GM21825 (cell line): Measurements from ENCODE around the gene DCP1B.

Experiments used
- ATAC-seq: cut with Tn5 transposase; IDR thresholded peaks from one replicate; pipeline ENCODE4 v1.9.1; 2021; ENCODE audit warnings: mild to moderate bottlenecking, moderate library complexity; ENCODE audit not compliant: unreplicated experiment

The DCP1B gene

DNA sequence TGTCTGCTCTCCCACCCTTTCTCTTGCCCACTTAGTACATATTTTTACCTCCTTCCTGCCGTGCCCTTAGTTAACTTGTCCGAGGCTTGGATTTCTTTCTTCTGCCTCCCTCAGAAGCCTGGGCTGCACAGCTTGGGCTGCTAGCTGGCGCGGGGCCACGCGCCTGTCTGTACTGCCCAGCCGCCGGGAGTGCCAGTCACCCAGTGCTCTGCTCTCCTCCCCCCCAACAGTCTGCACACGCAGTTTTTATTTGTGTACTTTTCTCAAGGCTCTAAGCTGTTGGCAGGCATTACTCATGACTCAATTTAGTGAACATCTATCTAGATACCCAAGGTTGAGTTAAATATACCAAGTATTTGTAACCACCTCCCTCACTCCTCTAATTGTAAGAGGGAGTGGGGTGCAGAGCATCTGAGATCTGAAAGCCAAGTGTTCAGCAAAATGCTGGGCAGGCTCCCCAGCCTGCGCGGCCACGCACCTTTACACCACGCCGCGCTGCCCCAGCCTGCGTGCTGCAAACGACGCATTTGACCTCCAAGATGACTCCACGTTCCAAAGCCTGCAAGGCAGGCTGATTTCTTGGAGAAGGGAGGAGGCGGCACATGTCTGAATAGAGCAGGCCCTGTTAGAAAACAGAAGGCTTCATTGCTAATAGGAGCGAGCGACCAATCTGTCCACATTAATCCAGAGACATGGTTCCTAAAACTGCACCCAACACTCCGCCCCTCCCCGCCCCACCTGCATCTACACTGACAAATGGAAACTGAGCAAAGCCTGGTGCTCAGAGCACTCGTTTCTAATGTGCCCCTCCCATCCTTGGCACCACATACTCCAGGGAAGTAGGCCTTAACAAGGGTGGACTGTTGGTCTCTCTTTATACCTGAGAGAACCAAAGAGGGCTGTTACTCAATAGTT, 67.6 kb downstream of the DCP1B start:
- no peak for ATAC-seq

DNA sequence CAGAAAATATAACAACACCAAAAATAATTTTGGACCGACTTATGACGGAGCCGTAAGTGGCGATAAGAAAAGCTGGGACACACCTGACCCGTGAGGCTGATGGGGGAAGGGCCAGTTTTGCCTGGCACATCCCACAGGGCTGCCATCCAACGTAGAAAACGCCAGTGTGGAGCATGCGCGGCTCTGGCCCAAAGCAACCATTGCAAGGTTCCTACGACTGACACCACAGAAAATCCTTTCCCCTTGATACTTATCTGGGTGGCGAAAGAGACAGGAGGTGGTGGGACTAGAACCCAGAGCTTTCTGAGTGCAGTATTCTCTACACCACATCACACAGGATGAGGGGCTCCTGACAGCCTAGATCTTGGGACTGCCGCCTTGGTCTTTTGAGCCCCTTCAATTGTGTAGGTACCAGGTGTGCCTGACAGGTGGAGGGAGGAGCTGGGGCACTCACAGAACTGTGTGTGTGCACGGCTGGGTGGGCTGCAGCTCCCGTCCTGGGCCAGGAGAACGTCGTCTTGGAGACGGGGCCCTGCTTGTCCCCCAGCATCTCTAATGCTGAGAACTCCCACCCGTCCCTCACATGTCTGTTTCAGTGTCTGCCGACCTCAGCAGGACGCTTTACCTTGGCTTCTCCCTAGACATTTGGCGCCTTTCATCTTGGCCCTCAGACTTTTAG, 68.4 kb downstream of the DCP1B start:
- no peak for ATAC-seq

DNA sequence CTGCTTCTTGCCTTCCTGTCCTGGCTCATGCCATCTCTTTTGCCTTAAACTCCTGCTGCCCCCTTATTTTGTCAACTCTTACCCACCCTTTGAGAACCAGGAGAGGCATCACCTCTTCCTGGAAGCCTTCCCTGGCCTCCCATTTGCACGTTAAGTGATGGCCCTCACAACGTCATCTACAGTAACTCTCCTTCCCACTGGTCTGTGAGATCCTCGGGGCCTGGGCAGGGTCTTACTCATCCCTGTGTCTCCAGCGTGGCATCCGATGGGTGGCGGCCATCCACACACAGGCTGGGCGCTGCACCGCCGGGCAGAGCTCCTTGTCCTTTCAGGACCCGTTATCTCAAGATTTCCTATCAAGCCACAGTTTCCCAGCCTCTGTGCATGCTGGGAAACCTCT, 69.0 kb downstream of the DCP1B start:
- no peak for ATAC-seq

DNA sequence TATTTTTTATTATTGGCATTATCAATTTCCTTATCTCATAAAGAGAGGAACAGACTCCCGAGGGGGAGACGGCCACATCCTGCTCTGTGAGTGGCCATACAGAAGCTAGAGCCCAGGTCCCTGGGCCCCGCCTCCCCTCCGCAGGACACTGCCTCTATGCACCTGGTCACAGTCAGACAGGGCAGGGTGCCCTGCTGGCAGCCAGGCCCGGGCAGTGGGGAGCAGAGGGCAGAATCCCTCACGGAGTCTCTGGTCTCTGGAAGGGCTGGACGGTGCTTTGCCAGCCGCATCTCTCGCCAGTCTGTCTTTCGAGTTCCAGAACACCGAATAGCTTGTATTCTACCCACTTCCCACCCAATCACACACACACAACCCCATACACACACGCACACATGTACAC, 69.4 kb downstream of the DCP1B start:
- no peak for ATAC-seq

DNA sequence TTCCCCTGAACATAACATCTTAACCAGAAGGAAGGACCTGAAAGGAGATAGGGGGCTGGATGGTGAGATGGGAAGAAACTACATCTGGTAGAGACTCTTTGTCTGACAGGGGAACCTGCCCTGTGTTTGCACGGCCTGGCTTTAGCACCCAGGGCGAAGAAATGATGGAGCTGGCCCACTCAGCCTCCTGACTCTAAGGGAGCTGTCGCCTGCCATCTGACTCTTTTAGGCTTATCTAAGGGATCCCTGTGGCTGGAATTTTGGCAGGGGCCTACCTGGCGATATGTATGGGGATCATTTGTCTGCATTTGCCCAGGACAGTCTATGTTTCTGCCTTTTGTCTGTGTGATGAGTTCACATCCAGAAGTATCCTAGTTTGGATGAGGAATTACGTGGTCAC, 70.2 kb downstream of the DCP1B start:
- ATAC-seq = no peak

DNA sequence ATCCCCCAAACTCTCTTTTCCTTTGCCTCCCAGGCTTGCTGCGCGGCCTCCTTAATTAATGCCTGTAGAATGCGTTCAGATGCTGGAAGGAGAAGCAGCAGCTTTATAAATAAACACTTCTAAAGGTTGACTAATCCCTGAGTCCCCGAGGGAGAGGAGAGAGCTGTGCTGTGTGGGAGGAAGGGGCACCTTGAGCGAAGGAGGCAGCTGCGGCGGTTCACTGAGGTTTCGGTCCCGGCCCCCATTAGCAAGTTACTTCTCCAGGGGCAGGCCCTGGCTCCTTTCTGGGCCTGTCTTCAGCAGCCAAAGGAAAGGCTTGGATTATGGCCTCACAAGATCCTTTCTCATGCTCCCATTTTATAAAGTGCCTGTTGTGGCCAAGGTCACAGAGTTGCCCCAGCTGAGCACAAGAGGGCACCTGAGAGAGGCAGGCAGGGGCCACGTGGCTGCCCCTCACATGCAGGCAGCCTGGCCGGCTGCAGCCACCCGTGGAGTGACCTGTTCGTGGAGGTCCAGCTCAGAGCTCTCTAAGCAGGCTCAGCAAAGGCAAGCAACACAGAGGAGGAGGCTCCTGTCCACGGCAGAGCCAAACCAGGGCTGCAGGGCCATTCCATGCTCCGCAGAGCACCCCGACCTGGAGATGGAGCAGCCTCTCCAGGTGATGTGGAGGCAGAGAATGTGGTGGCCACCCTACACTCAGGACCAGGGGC, 70.8 kb downstream of the DCP1B start:
- ATAC-seq = peak; percentile 66

DNA sequence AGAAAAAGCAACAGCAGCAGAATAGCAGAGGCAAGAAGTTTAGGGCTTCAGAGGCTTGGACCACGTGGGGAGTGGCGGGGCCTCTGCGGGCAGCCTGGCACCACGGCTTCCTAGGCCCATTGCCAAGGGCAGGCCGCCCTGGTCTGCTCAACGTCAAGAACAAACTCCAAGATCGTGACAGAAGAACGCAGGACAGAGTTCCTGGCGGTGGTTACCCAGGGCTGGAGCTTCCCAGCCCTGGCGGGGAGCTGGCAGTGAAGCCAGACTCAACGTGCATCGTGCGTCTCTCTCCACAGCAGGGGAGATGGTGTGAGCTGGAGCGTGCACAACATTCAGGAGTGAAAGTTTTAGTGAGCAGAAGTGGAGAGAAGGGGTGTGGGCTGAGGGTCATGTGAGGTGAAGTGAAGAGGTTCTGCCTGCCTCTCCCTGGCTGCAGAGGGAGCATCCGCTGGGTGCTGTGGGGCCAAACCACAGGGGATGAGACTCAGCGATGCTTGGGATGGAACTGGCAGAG, 71.9 kb downstream of the DCP1B start:
- no peak for ATAC-seq

DNA sequence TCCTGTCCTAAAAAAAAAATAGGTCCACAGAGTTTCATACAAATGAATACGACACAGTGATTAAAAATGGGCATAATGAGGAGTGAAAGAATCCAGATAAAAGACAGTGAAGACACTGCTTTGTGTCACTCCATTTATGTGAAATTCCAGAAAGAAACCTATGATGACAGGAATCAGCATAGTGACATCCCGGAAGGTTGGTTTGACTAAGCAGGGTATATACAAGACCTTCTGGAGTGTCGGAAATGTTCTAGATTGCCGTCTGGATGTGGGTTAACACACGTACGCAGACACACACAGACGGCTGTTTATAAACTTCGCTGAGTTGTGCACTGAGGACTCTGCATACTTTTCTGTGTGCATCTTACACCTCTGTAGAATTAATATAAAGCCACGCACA, 72.6 kb downstream of the DCP1B start:
- ATAC-seq = no peak

DNA sequence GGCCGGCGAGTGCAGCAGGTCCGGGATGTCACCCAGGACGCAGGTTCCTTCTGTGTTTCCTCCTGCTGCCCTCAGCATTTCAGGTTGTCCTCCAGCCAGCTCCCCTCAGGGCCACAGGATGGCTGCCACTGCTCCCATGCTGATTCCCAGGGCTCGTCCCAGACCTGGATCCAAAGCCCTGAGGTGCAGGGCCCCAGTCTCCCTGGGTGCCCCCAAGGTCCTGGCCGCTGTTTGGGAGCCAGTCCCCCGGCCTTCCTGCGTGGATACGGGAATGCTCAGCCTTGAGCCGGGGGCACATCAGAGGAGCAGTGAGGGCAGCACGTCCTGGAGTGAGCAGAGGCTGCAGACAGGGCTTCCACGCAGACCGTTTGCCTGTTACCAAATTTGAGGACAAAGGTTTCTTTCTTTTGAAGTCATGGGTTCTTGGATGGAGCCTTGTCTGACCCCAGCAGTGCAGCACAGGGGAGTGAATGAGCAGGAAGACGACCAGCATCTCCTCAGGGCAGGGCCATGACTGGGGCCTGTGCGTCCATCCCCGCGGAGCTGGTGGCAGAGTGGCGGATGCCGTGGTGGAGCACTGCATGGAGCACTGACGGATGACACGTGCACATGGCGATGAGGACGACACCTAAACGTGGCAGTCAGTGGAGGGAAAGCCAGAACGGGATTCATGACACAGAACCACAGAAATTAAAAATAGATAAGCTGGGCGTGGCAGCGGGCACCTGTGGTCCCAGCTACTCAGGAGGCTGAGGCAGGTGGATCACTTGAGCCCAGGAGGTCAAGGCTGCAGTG, 73.3 kb downstream of the DCP1B start:
- no peak for ATAC-seq

DNA sequence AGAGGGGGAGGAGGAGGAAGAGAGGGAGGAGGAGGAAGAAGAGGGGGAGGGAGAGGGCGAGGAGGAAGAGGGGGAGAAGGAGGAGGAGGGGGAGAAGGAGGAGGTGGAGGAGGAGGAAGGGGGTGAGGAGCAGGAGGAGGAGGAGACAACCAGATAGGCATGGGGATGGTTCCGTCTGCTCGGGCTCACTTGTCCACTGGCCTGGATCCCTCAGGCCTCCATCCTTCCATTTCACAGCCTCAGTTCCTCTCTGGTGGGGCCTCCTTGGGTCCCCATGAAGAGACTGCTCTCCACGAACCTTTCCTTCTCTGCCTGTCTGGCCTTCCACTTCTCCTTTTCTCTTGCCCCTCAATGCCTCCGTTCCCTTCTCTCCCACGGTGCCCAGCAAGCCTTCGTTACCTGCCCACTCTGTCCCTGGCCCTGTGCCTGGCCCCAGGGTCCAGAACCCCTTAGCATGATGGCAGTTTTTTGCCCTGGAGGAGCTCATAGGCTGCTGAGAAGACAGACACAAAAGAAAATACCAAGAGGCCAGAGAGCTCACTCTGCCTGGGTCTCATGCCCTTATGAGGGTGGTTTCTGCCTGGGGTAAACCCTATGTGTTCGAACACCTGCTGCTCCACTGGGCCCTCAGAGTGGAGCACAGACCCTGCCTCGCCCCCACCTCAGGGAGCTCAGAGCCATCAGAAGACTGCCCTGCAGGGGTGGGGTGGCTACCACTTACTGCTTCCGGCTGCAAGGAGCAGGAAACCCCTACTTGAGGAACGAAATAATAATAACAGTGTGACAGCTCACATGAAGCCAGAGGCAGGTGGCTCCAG, 74.1 kb downstream of the DCP1B start:
- no peak for ATAC-seq

DNA sequence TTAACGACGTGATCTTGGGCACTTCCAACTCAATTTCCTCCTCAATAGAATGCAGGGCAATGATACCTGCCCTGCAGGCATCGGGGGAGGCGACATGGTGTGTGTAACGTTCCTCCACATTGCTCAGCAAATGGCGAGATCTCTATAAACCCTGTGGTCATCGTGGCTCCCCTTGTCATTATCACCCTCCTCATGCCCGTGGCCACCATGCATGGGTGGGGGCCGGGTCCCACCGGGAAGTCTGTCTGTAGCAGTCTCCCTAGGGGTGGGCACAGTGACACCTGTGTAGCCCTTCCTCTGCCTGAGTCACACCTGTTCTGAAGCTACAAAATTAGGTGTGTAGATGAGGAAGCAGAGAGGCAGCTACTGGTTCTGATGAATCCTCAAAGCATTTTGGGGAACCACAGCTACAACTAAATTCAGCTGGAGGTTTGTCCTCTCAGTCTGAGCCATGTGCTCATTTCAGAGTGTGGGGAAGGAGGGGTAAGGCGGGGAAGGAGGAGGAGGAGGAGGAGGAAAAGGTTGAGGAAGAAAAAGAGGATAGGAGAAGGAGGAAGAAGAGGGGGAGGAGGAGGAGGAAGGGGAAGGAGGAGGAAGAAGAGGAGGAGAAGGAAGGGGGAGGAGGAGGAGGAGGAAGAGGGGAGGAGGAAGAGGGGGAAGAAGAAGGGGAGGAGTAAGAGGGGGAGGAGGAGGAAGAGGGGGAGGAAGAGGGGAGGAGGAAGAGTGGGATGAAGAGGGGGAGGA, 74.8 kb downstream of the DCP1B start:
- ATAC-seq = no peak

DNA sequence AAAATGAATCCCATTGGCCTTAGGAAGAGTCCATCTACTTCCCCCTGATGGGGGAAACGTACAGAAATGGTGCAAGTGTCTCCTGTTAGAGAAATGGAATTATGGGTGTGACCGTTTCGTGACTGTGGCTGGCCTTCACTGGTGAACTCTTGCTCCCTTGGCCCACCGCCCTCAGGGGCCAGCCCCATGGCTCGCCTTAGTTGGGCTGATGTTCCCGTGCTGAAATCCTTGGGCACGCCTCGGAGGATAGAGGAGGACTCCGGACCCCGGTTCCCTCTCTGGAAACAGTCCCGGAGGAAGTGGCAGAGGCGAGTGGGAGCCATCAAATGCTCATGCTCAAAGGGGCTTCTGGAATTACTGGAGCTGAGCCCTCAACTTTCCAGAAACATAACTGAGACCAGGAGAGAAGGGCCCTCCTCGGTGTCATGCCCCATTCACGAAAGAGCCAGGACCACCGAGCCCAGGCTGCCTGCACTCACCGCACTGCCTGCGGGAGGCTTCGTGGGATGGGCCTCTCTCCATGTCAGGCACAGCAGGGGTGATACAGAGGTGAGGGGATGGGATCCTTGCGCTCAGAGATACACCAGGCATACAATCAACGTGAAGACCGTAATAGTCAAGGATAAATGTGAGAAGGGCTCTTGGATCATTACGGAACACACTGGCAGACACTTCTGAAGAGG, 75.7 kb downstream of the DCP1B start:
- no peak for ATAC-seq

DNA sequence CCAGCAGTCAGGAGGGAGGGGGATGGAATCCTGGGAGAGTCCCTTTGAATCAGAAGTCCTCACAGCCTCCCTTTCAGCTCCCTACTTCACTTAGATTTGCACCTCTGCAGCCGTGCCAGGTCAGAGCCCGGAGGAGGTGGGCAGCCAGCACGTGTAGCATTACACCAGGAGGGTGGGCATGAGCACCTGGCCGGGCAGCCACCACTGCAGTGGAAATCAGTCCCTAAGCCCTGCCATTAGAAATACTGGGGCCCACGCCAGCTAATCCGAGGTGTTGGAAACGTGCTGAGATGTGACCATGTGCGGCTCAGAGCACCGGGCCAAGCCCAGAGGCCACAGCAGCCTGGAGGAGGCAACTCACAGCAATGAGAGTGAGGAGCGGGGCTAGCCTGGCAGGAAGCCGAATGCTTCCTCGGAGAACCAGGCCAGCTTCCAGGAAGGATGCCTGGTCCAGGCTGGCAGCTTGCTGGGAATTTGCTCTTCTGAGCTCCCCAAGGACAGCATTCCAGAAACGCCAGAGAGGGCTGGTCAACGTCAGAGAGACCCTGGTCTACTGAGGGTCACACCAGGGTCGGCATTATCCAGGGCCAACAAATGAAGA, 76.4 kb downstream of the DCP1B start:
- ATAC-seq = no peak

DNA sequence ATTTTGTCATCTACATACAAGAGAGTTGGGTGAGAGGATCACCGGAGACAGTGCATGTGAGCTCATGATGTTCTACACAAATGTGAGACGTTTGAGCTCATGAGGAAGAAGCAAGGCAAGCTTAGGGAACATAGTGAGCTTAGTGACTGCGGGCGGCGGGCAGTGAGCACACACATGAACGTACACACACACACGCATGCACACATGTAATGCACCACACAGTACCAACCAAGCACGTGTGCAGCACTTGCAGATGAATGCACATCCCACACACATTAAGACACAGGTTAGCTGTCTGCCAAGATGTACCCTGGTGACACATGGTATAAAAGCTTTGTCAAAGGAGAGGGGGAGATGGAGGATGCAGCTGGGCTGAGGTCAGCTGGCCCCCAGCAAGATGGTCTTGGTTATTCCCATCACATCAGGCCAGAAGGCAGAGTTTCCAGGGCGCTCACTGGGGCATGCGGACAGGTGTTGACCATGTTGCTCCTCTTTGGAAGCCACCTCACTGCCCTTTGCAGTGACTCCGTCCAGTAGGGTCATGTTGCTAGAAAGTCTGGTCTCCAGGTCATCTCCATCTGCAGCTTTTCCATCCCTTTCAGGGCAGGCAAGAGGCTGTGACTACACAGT, 77.1 kb downstream of the DCP1B start:
- ATAC-seq = no peak

DNA sequence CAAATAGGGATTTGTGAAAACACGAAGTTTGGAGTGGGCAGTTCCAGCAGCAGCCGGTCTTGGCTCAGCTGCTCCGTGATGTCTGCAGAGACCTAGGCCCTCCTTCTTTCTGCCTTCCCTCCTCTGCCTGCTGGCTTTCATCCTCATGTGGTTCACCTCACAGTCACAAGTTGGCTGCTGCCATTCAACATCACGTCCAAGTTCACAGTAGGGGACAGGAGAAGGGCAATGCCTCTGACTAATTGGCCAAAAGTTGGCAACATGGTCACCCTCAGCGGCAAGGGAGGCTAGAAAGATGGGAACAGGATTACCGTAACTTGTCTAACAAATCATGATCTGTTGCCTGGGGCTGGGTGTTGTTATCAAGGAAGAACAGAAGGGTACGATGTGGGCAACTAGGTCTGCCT, 78.0 kb downstream of the DCP1B start:
- ATAC-seq = no peak

DNA sequence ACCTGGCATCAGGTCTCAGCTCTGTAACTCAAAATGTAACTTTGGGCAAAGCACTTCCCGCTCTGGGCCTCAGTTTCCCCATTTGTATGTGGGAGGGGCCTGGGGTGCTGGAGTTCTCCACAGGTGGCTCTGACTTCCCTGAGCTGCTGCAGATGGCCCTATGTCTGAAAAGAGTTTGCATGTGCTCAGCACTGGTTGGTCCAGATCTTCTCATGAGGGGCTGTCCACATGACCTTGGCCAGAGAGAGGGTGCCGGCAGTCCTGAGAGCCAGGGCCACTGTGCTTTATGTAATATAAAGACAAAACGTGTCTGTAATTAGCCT, 78.6 kb downstream of the DCP1B start:
- ATAC-seq = no peak

DNA sequence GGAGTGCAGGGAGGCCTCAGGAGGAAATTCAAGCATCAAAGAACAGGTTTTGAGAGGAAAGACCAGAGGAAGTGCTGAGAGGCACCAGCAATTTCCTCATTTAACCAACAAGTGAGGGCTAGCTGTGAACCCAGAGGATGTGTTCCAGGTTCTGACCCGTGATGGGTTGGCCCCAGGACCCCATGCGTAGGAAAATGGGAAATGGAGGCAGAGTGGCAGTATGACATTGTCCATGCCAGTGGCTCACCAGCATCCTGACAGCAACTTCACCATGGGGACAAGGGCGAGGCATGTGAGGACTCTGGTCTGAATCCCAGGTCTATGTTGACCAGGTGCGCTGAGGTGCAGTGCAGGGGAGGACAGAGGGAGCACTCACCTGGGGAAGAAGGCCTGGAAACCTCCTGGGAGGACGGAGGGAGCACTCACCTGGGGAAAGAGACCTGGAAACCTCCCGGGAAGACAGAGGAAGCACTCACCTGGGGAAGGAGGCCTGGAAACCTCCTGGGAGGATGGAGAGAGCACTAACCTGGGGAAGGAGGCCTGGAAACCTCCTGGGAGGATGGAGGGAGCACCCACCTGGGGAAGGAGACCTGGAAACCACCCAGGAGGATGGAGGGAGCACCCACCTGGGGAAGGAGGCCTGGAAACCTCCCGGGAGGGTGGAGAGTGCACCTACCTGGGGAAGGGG, 79.1 kb downstream of the DCP1B start:
- ATAC-seq = no peak
